Measurements from ENCODE around the gene ZDHHC23.

ZDHHC23 gene

GRCh38 chr3:113981803-113982202 is 34.0 kb downstream of the ZDHHC23 start:
- TF ChIP-seq SIN3A (IDR thresholded peaks at IDR 0.05; ENCODE audit: borderline replicate concordance, insufficient read depth, low read length), result no peak
- TF ChIP-seq TAF1 (IDR thresholded peaks at IDR 0.05; ENCODE audit: borderline replicate concordance, insufficient read depth, low read length), result no peak
- no peak for TF ChIP-seq REST (IDR thresholded peaks at IDR 0.05; ENCODE audit: insufficient read depth in 1 of 2, low read depth in 2 of 2, low read length in 2 of 2)
- TF ChIP-seq POLR2AphosphoS5 (IDR thresholded peaks at IDR 0.05; ENCODE audit: low read depth, low read length), result no peak
- TF ChIP-seq FOXP2 (optimal IDR thresholded peaks at IDR 0.05; ENCODE audit: borderline replicate concordance, extremely low read depth, extremely low read length, insufficient read depth), result no peak

- TF ChIP-seq POLR2AphosphoS5 (IDR thresholded peaks at IDR 0.05; ENCODE audit: low read depth, low read length) (no peak), REST (IDR thresholded peaks at IDR 0.05; ENCODE audit: insufficient read depth in 1 of 2, low read depth in 2 of 2, low read length in 2 of 2) (no peak), FOXP2 (optimal IDR thresholded peaks at IDR 0.05; ENCODE audit: borderline replicate concordance, extremely low read depth, extremely low read length, insufficient read depth) (no peak), SIN3A (IDR thresholded peaks at IDR 0.05; ENCODE audit: borderline replicate concordance, insufficient read depth, low read length) (no peak), TAF1 (IDR thresholded peaks at IDR 0.05; ENCODE audit: borderline replicate concordance, insufficient read depth, low read length) (no peak)
Observed at GRCh38 chr3:113983544-113983943, 35.7 kb downstream of the ZDHHC23 start.

- no peak for TF ChIP-seq SIN3A (IDR thresholded peaks at IDR 0.05; ENCODE audit: borderline replicate concordance, insufficient read depth, low read length)
- TF ChIP-seq FOXP2 (optimal IDR thresholded peaks at IDR 0.05; ENCODE audit: borderline replicate concordance, extremely low read depth, extremely low read length, insufficient read depth), result no peak
- no peak for TF ChIP-seq POLR2AphosphoS5 (IDR thresholded peaks at IDR 0.05; ENCODE audit: low read depth, low read length)
- no peak for TF ChIP-seq REST (IDR thresholded peaks at IDR 0.05; ENCODE audit: insufficient read depth in 1 of 2, low read depth in 2 of 2, low read length in 2 of 2)
- no peak for TF ChIP-seq TAF1 (IDR thresholded peaks at IDR 0.05; ENCODE audit: borderline replicate concordance, insufficient read depth, low read length)
Observed at GRCh38 chr3:113985541-113985940, 37.7 kb downstream of the ZDHHC23 start.

- TF ChIP-seq POLR2AphosphoS5 (IDR thresholded peaks at IDR 0.05; ENCODE audit: low read depth, low read length) (no peak), FOXP2 (optimal IDR thresholded peaks at IDR 0.05; ENCODE audit: borderline replicate concordance, extremely low read depth, extremely low read length, insufficient read depth) (no peak), REST (IDR thresholded peaks at IDR 0.05; ENCODE audit: insufficient read depth in 1 of 2, low read depth in 2 of 2, low read length in 2 of 2) (no peak), SIN3A (IDR thresholded peaks at IDR 0.05; ENCODE audit: borderline replicate concordance, insufficient read depth, low read length) (no peak), TAF1 (IDR thresholded peaks at IDR 0.05; ENCODE audit: borderline replicate concordance, insufficient read depth, low read length) (no peak)
Observed at GRCh38 chr3:114005481-114005880, 57.7 kb downstream of the ZDHHC23 start.

Measured in PFSK-1 (cell line).